ENCODE results near the gene PRDX2. TPM values are rescaled to one million over a fixed set of nuclear protein-coding genes. Genes with fewer than 3 reads are reported as not detected.

PRDX2 gene
- total RNA-seq, 4 donors from 2014 or later: 266 to 459 (median 327) TPM

DNA sequence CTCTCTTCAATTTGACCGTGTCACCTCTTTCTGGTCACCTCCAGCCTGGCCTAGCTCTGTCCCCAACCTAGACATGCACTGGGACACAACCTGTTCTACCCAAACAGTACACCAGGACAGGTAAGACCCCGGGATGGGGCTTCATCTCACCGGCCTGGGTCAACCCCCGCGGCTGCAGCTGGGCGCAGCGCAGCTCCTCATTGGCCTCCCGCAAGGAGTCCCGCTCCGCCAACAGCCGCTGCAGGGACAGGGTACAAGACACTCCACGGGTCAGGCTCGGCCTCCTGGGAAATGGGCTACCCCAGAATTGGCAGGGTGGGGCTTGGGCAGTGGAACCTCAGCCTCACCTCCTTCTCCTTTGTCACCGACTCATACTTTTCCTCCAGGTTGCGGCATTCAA lies 33.9 kb downstream of the PRDX2 start:
- no peak overlapping the region for H3K4me3 ChIP-seq (ENCODE audit: low read depth, poor library complexity, severe bottlenecking)
- intact Hi-C loops (cut with DNase I; ENCODE audit: low total_unique reads): loop anchor here (5.0 kb wide), 2 partner anchors 35 to 75 kb away; partner anchors contain the start of genes PRDX2 and THSD8
- 95 to 96% methylated on average over 15 of the region's 15 CpGs for WGBS, 2 donors
- no peak for DNase-seq (ENCODE audit: low spot score in 2 of 2)
- no peak for TF ChIP-seq POLR2A (IDR thresholded peaks at IDR 0.05)
- TF ChIP-seq, protein P1, sequence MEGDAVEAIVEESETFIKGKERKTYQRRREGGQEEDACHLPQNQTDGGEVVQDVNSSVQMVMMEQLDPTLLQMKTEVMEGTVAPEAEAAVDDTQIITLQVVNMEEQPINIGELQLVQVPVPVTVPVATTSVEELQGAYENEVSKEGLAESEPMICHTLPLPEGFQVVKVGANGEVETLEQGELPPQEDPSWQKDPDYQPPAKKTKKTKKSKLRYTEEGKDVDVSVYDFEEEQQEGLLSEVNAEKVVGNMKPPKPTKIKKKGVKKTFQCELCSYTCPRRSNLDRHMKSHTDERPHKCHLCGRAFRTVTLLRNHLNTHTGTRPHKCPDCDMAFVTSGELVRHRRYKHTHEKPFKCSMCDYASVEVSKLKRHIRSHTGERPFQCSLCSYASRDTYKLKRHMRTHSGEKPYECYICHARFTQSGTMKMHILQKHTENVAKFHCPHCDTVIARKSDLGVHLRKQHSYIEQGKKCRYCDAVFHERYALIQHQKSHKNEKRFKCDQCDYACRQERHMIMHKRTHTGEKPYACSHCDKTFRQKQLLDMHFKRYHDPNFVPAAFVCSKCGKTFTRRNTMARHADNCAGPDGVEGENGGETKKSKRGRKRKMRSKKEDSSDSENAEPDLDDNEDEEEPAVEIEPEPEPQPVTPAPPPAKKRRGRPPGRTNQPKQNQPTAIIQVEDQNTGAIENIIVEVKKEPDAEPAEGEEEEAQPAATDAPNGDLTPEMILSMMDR (IDR thresholded peaks at IDR 0.05): no peak

DNA sequence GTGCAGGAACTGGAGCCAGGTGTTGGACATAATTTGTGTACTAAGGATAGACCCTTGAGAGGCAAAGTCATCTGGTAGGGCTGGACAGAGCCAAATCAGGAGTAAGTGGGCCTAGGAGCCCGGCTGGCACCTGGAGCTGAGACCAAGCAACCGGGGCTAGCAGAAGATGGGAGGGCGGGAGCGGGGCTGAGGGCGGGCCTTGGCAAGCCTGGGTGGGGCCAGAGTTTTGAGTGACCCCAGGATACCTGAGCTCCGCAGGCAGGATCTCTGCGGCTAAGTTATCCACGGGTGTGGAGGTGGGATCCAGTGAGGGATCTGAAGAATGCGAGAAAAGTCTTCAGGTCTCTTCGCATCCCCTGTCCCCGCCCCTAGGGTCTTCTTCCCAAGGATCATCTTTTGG lies 34.5 kb downstream of the PRDX2 start:
- no peak for TF ChIP-seq POLR2A (IDR thresholded peaks at IDR 0.05)
- TF ChIP-seq, protein P1 (IDR thresholded peaks at IDR 0.05): no peak
- intact Hi-C loops (cut with DNase I; ENCODE audit: low total_unique reads): loop anchor here (5.0 kb wide), 2 partner anchors 35 to 75 kb away; partner anchors contain the start of genes PRDX2 and THSD8
- DNase-seq (ENCODE audit: low spot score in 2 of 2): no peak
- H3K4me3 ChIP-seq (ENCODE audit: low read depth, poor library complexity, severe bottlenecking): no peak overlapping the region
- 91 to 95% methylated on average over 11 of the region's 11 CpGs for WGBS, 2 donors

- H3K4me3 ChIP-seq (ENCODE audit: low read depth, poor library complexity, severe bottlenecking): no peak overlapping the region
- intact Hi-C loops (cut with DNase I; ENCODE audit: low total_unique reads): loop anchor here (5.0 kb wide), 2 partner anchors 36 to 76 kb away; partner anchors contain the start of genes PRDX2 and THSD8
- DNase-seq (ENCODE audit: low spot score in 2 of 2): peak in 1 of 2 donors; percentile 97
- WGBS, 2 donors: 0 to 56% methylated on average over 13 to 30 of the region's 30 CpGs
- TF ChIP-seq POLR2A (IDR thresholded peaks at IDR 0.05): no peak
- TF ChIP-seq, protein P1 (IDR thresholded peaks at IDR 0.05): peak in 1 of 3 donors; percentile 33
Measured at GRCh38 chr19:12766051-12766521, 35.5 kb downstream of the PRDX2 start.

DNA sequence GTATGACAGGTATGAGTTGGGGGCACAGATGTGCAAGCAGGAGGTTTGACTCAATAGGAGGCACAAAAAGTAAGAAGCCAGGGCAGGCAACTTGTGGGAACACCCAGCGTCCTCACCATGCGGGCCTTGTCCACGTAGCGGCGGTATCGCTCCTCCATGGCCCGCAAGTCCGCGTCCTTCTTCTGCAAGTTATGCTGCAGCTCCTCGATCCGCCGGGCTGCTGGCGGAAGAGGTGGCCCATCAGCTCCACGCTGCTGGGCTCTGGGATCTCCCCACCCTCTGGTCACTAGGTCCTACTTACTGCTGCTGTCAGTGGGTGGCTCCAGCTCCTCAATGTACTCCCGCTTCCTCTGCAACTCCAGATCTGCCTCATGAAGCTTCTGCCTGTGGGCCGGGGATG lies 36.9 kb downstream of the PRDX2 start:
- no peak for DNase-seq (ENCODE audit: low spot score in 2 of 2)
- 92 to 95% methylated on average over 16 of the region's 16 CpGs for WGBS, 2 donors
- no peak overlapping the region for H3K4me3 ChIP-seq (ENCODE audit: low read depth, poor library complexity, severe bottlenecking)
- TF ChIP-seq POLR2A (IDR thresholded peaks at IDR 0.05): no peak
- TF ChIP-seq, protein P1 (IDR thresholded peaks at IDR 0.05): no peak
- intact Hi-C loops (cut with DNase I; ENCODE audit: low total_unique reads): loop anchor here (5.0 kb wide), 2 partner anchors 38 to 78 kb away; partner anchors contain the start of genes PRDX2 and THSD8

DNA sequence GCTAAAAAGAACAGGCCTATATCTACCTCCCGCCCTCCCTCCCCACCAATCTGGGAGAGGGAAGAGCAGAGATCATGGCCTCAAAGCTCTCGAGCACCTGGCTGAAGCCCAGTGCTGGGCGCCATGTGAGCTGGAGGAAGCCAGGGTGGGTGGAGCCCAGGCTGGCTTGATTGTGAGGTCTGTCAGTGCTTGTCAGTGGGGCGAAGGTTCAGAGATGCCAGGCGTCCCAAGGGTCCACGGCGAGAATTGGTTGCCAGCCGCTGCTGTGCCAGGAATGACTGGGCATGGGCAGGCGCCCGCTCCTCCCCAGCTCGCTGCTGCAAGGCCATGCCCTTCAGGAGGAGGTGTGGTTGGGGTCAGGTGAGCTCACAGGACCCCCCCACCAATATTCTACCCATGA lies 38.5 kb downstream of the PRDX2 start:
- 83 to 92% methylated on average over 11 of the region's 11 CpGs for WGBS, 2 donors
- DNase-seq (ENCODE audit: low spot score in 2 of 2): no peak
- intact Hi-C loops (cut with DNase I; ENCODE audit: low total_unique reads): no loop called here
- TF ChIP-seq POLR2A (IDR thresholded peaks at IDR 0.05): no peak
- TF ChIP-seq, protein P1 (IDR thresholded peaks at IDR 0.05): no peak
- no peak overlapping the region for H3K4me3 ChIP-seq (ENCODE audit: low read depth, poor library complexity, severe bottlenecking)

DNA sequence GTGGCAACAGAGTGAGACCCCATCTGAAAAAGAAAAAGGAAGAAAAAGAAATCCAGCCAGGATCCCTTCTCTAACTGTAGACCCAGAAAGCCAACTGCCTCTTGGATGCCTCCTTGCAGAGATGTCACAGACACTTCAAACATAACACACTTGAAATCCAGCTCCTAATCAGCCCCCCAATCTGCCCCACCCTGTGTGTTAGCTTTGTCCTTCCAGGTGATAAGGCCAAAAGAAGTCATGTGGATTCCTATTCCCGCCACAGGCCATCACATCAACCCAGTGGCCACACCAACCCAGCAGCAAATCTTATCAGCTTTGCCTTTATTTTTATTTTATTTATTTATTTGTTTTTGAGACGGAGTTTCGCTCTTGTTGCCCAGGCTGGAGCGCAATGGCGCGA lies 41.9 kb downstream of the PRDX2 start:
- no peak for DNase-seq (ENCODE audit: low spot score in 2 of 2)
- no peak for TF ChIP-seq POLR2A (IDR thresholded peaks at IDR 0.05)
- TF ChIP-seq, protein P1 (IDR thresholded peaks at IDR 0.05): no peak
- intact Hi-C loops (cut with DNase I; ENCODE audit: low total_unique reads): no loop called here
- no peak overlapping the region for H3K4me3 ChIP-seq (ENCODE audit: low read depth, poor library complexity, severe bottlenecking)
- WGBS, 2 donors: 86 to 88% methylated on average over 6 of the region's 6 CpGs
